Nucleus accumbens (tissue), 56 donors: ENCODE measurements around the gene ANKRD40.

Experiments used
- DNase-seq, 56 donors: peaks; one replicate each; lab custom pipeline; 2025; lab: John Stamatoyannopoulos, UW

ANKRD40 gene

GRCh38 chr17:50715471-50715870, 7.8 kb upstream of the ANKRD40 start:
- no peak for DNase-seq

GRCh38 chr17:50712641-50713040, 4.9 kb upstream of the ANKRD40 start:
- DNase-seq: no peak

GRCh38 chr17:50710650-50711049, 2.9 kb upstream of the ANKRD40 start:
- no peak for DNase-seq

- no peak for DNase-seq
Observed at GRCh38 chr17:50710025-50710424, 2.3 kb upstream of the ANKRD40 start.

- peak in 1 of 56 donors; percentile 18 for DNase-seq
Observed at GRCh38 chr17:50709053-50709452, 1.3 kb upstream of the ANKRD40 start.

GRCh38 chr17:50708050-50709000, 611 bp upstream of the ANKRD40 start:
- DNase-seq: peak in 11 of 56 donors; percentile 3 to 47 (median 13)

GRCh38 chr17:50703162-50703561, 4.6 kb downstream of the ANKRD40 start:
- no peak for DNase-seq

GRCh38 chr17:50699410-50699809, 8.3 kb downstream of the ANKRD40 start:
- no peak for DNase-seq

- no peak for DNase-seq
Observed at GRCh38 chr17:50697663-50698272, 9.9 kb downstream of the ANKRD40 start.

- DNase-seq: no peak
Observed at GRCh38 chr17:50697062-50697461, 10.7 kb downstream of the ANKRD40 start.

GRCh38 chr17:50696365-50696879, 11.3 kb downstream of the ANKRD40 start:
- no peak for DNase-seq

GRCh38 chr17:50693036-50693682, 14.6 kb downstream of the ANKRD40 start:
- DNase-seq: no peak

GRCh38 chr17:50692448-50693035, 15.2 kb downstream of the ANKRD40 start:
- DNase-seq: no peak

- no peak for DNase-seq
Observed at GRCh38 chr17:50691550-50692447, 15.9 kb downstream of the ANKRD40 start.

- DNase-seq: no peak
Observed at GRCh38 chr17:50690887-50691549, 16.7 kb downstream of the ANKRD40 start.

GRCh38 chr17:50689956-50690886, 17.5 kb downstream of the ANKRD40 start:
- peak in 33 of 56 donors; percentile 6 to 65 (median 26) for DNase-seq

- no peak for DNase-seq
Observed at GRCh38 chr17:50689251-50689650, 18.5 kb downstream of the ANKRD40 start.

GRCh38 chr17:50688245-50688644, 19.5 kb downstream of the ANKRD40 start:
- DNase-seq: no peak
